SIG-M5 treated with dmso at 0.1 percent for 504 hours (cell line): ENCODE measurements around the gene SLC38A3.
"Not testable (repeated sequence)": the region's sequence is repeated elsewhere in the genome, so short reads cannot be mapped to it uniquely, and the experiment has no call there.

Experiments used
- DNase-seq: peaks from one replicate; lab custom pipeline; 2025; ENCODE audit not compliant: unreplicated experiment; lab: John Stamatoyannopoulos, UW

SLC38A3 gene

GRCh38 chr3:50210176-50210509 lies 5.1 kb downstream of the SLC38A3 start:
- DNase-seq = no peak

- no peak for DNase-seq
These were observed 5.7 kb downstream of the SLC38A3 start for GRCh38 chr3:50210510-50211367.

- not testable (repeated sequence) for DNase-seq
These were observed 6.3 kb downstream of the SLC38A3 start for GRCh38 chr3:50211368-50211717.

GRCh38 chr3:50211930-50212329 lies 6.9 kb downstream of the SLC38A3 start:
- DNase-seq = peak; percentile 38

DNA sequence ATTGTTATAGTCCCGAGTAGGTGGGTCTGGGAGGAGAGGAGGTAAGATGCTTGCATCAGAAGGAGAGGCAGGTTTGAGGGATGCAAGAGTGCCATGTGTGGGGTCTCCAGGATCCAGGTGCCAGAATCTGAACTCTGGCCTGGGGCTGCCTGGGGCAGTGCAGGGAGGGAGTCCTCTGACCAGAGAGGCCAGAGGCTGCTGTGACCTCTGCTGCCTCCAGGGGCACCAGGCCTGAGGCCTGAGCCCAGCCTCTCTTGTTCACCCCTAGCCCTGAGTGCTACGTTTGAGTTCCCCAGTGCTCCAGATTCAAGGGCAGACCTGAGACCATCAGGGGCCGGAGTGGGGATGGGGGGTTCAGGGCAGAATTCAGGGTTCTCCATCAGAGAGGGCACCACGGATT lies 7.4 kb downstream of the SLC38A3 start:
- DNase-seq = no peak

DNA sequence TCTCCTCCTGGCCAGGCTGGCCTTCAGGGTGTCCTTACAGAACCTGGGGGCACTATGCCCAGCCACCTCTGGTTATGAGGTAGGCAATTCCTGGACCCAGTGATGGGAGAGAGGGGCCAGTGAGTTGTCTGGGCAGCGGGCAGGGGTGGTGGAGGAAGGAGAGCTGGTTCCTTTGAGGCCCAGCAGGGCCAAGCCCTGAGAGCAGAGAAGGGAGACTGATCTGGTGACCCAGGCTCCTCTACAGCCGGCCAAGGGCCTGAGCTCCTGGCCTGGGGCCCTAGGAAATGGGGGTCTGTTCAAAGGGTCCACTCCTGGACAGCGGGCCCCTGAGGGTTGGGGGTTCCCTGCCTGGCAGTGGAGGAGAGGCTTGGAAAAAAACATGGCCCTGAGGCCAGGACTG lies 7.9 kb downstream of the SLC38A3 start:
- no peak for DNase-seq

GRCh38 chr3:50213373-50213772 lies 8.3 kb downstream of the SLC38A3 start:
- no peak for DNase-seq

DNA sequence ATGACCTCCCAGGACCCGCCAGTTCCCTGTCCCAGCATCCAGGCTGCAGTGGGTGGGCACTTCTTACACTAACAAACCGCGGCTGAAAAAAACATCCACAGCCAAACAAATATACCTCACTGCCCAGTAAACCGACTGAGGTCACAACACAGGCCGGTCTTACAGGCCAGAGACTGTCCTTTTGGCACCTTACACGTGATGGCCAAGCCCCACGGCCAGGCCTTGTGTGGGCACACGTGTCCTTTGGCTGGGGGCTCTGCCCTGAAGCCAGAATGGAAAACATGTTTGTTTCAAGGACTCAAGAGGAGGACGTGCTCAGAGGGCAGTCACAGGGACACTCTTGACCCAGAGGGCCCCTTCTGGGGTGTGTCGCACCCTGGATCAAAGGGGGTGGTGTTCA lies 9.8 kb downstream of the SLC38A3 start:
- DNase-seq = no peak

- DNase-seq = no peak
These were observed 10.5 kb downstream of the SLC38A3 start for GRCh38 chr3:50215529-50215928.

DNA sequence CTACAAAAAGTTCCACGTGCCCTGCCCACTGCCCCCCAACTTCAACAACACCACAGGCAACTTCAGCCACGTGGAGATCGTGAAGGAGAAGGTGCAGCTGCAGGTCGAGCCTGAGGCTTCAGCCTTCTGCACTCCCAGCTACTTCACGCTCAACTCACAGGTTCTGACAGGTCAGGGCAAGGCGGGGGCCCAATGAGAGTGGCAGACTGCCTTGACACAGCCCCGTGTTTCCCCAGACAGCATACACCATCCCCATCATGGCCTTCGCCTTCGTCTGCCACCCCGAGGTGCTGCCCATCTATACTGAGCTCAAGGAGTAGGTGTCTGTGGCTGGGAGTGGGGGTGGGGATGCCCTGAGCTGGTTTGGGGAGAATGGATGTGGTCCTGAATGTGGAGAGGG lies 12.6 kb downstream of the SLC38A3 start:
- no peak for DNase-seq

DNA sequence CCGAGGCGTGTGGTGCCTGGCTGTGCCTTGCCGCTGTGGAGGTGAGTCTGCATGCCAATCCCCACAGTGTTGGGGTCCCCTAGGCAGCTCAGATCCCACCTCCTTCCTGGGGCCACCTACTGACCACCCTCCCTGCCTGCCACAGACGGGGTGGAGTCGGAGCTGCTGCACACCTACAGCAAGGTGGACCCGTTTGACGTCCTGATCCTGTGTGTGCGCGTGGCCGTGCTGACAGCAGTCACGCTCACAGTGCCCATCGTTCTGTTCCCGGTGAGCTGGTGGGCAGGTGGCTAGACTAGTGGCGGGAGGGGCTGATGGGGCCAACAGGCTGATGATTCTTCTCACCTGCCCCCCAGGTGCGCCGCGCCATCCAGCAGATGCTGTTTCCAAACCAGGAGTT lies 13.4 kb downstream of the SLC38A3 start:
- no peak for DNase-seq

GRCh38 chr3:50219285-50219684 lies 14.2 kb downstream of the SLC38A3 start:
- no peak for DNase-seq

- no peak for DNase-seq
These were observed 15.0 kb downstream of the SLC38A3 start for GRCh38 chr3:50220109-50220508.

- DNase-seq = no peak
These were observed 16.0 kb downstream of the SLC38A3 start for GRCh38 chr3:50221051-50221410.

DNA sequence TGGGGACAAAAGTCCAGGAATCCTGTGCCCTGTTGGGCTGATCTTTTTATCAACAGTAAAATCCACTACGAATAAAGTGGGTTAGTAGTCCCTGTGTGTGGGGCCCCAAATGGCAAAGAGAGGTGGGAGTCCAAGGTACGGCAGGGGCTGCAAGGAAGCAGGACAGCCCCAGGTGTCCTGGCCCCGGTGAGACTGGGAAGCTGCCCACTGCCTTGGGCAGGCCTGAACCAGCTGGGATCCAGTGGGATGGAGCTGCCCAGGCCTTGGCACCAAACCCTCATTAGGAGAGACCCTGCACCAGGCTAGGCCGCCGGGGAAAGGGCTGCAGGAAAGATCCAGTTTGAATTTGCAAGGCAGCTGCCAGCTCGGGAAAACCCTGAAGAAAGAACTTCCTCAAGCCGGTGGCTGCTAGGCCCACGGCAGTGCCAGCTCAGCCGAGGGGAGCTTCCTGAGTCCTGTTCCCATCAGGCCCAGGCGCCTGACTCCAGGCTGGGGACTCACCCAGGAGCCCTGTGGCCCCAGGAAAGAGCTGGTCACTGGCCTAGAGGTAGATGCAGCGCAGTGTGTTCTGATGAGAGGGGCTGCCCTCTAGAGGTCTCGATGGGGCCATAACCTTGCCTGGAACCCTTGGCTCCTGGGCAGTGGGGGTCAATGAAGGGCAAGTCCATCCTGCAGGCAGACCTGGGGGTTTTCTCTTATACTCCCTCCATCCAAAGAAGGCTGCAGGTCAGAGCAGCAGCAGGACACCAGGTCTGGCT lies 16.5 kb downstream of the SLC38A3 start:
- no peak for DNase-seq

- no peak for DNase-seq
These were observed 17.1 kb downstream of the SLC38A3 start for GRCh38 chr3:50222169-50222528.

DNA sequence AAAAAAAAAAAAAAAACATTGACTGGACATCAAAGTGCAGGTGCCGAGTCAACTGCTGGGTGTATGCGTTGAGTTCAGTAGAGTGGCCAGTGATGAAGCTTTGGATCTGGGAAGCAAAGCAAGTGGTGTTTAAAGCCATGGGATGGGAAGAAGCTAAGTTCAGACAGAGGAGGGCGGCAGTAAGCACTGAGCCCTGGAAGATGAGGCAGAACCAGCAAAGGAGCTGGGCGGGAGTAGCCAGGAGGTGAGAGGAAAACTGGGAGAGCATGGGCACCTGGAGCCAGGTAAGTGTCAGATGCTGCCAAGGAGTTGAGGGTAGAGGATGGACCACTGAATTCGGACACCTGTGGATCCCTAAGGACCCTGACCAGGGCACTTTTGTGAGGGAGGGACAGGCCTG lies 19.6 kb downstream of the SLC38A3 start:
- DNase-seq = no peak

DNA sequence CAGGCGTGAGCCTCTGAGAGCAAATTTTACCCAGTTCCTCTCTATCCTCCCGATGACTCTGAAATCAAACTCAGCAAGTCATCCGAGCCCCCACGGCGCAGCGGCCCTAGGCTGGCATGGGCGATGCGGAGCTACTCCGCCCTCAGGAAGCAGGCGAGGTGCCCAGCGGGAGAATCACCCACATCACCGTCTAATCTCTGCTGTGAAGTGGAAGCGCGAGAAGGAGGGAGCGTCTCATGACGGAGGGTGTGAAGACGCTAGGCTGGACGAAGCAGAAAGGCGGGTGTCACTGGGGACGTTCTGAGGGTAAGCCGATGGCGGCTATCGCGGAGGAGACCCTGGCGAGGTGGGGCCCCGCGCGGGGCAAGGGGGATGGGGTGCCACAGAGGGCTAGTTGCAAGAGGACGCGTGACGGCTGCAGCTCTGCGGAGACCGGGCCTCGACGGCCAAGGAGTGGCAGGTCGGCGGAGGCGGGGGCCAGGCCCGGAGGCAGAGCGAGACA lies 21.9 kb downstream of the SLC38A3 start:
- peak; percentile 62 for DNase-seq

- DNase-seq = peak; percentile 91
These were observed 22.5 kb downstream of the SLC38A3 start for GRCh38 chr3:50227390-50228183.

DNA sequence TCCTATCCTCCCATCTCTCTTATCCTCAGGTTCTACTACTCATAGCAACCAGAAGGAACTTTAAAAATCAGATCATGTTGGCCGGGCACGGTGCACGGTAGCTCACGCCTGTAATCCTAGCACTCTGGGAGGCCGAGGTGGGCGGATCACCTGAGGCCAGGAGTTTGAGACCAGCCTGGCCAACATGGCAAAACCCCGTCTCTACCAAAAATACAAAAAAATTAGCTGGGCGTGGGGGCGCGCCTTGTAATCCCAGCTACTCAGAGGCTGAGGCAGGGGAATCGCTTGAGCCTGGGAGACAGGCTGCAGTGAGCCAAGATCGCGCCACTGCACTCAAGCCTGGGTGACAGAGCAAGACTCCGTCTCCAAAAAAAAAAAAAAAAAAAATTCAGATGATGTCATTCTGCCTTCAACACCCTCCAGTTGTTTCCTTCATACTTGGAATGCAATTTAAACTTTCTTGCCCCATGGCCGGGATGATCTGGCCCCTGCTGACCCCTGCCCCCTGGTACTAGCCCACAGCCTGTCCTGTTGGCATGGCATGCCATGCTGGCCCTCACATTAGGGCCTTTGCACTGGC lies 23.2 kb downstream of the SLC38A3 start:
- DNase-seq = not testable (repeated sequence)

GRCh38 chr3:50229490-50229889 lies 24.4 kb downstream of the SLC38A3 start:
- DNase-seq = no peak
